Breast epithelium (tissue), 4 donors: ENCODE measurements around the gene PTPN11. TPM values are rescaled to one million over a fixed set of nuclear protein-coding genes. Genes with fewer than 3 reads are reported as not detected.
"Not testable (repeated sequence)": the region's sequence is repeated elsewhere in the genome, so short reads cannot be mapped to it uniquely, and the experiment has no call there.

Experiments used
- DNase-seq, 2 donors: peaks; one replicate each; pipeline ENCODE4 v3.0.0-alpha.2; 2019; ENCODE audit warnings: low spot score in 2 of 2
- H3K27ac ChIP-seq, 2 donors: fragments of 200-600 bp; sonication (generic) in 1 of 2; one replicate each; pipeline ENCODE4 v1.5.1; 2016 to 2019; ENCODE audit warnings: mild to moderate bottlenecking in 1 of 2
- H3K27me3 ChIP-seq, 2 donors: fragments of 200-600 bp; sonication (generic) in 1 of 2; one replicate each; pipeline versions ENCODE4 v1.5.1 to v1.6.0; 2017 to 2019; ENCODE audit warnings: control low read depth in 1 of 2, mild to moderate bottlenecking in 1 of 2
- H3K36me3 ChIP-seq: fragments of 200-600 bp; one replicate; pipeline ENCODE4 v1.5.1; 2019
- H3K4me1 ChIP-seq, 2 donors: fragments of 200-600 bp; sonication (generic); one replicate each; pipeline ENCODE4 v1.5.1; 2016 to 2019; ENCODE audit warnings: control low read depth in 1 of 2
- H3K4me3 ChIP-seq, 3 donors: fragments of 200-600 bp; sonication (generic); 1 replicate in 2 of 3; 2 replicates in 1 of 3; pipeline ENCODE4 v1.5.1; 2016 to 2019; ENCODE audit warnings: mild to moderate bottlenecking in 3 of 3, moderate library complexity in 2 of 3
- H3K9me3 ChIP-seq, 2 donors: fragments of 200-600 bp; sonication (generic) in 1 of 2; one replicate each; pipeline ENCODE4 v1.5.1; 2016 to 2019; ENCODE audit warnings: control low read depth in 1 of 2
- CTCF ChIP-seq, 3 donors: fragments of 450-650 bp; IDR thresholded peaks; one replicate each; pipeline ENCODE4 v1.5.1; 2016 to 2017; ENCODE audit warnings: antibody characterized with exemption in 3 of 3, mild to moderate bottlenecking in 3 of 3, moderate library complexity in 3 of 3
- POLR2A ChIP-seq: fragments of 450-650 bp; IDR thresholded peaks from one replicate; pipeline ENCODE4 v1.6.1; 2016; ENCODE audit warnings: antibody characterized with exemption, mild to moderate bottlenecking, moderate library complexity
- POLR2AphosphoS5 ChIP-seq, 3 donors: sonication (generic); formaldehyde crosslinking; IDR thresholded peaks; one replicate each; pipeline ENCODE4 v1.6.1; 2017; ENCODE audit warnings: antibody characterized with exemption in 3 of 3
- intact Hi-C: fragments of 100-400 bp; cut with DNase I; formaldehyde crosslinking; loops from one replicate; pipeline ENCODE4 v1.15.1; 2023; ENCODE audit warnings: low total_unique reads
- total RNA-seq, 3 donors: library from RNA; depleted of rRNA; stranded (reverse); fragments of >200 nt; gene quantifications; one replicate each; pipeline ENCODE4 v1.1.0, GENCODE V29; 2016

The PTPN11 gene
- total RNA-seq, 3 donors from 2014 or later = 73.8 to 288 (median 91.4) TPM

DNA sequence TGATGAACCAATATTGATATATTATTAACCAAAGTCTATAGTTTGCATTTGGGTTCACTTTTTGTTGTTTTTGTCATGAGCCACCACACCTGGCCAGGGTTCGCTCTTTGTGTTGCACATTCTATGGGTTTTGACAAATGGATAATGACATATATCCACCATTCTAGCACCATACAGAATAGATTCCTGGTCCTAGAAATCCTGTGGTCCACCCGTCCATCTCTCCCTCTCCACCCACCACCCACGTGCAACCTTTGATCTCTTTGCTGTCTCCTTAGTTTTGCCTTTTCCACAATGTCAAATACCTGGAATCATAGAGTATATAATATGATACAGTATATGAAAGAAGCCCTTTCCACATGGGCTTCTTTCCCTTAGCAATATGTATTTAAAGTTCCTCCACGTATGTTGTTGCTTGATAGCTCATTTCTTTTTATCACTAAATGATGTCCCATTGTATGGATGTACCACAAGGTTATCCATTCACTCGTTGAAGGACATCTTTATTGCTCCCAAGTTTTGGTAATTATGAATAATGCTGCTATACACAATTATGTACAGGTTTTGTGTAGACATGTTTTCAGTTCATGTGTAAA is 16.7 kb upstream of the PTPN11 start:
- Histone ChIP-seq H3K36me3 (peaks cover 14% of the 10 kb centered on the region), H3K4me3 (no peak overlapping the region), H3K4me1 (no peaks in the 10 kb centered on the region), H3K9me3 (no peaks in the 10 kb centered on the region), H3K27ac (no peak overlapping the region), H3K27me3 (no peaks in the 10 kb centered on the region)
- no peak for DNase-seq
- intact Hi-C loops = no loop called here
- no peak for TF ChIP-seq POLR2AphosphoS5 (IDR thresholded peaks at IDR 0.05)
- no peak for TF ChIP-seq CTCF (IDR thresholded peaks at IDR 0.05)
- TF ChIP-seq POLR2A = no peak

DNA sequence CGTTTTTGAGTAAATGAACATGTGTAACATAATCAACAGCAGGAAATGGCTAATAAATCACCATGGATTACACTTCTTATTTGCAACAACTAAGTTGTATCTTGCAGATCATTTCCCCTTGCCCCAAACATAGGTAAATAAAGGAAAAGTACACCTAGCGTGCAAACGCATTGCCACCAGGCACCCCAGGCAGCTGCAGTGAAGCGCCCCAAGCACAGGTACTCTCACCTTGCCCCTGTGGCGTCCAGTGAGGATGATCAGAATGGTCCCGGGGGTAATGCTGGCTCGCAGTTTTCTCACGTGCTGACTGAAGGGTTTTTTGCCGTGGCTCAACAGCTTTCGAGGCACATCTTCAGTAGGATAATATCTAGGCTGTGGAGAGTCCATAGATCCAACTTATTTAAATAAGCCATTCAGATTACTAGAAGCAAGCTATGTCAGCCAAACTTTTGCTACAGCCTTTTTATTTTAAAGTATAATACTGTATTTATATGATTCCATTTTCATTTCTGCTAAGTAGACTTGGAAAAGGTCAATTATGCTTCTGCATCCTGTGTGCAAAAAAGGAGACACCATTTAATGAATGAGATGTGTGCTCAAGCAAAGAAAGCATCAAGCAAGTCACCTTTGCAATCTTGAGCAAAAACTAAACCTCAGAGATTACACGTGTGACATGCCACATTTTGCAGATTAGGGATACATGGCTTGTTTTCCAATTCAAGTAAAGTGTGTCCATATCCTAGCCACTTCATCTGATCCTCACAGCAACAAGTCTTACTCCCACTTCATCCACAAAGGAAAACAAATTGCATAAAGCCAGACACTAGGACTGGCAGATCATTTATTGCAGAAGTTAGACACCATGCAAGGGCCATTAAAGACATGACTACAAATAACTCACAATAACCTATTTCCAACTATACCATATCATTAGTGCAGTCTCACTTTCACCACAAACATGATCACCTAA is 11.9 kb upstream of the PTPN11 start:
- no peak for DNase-seq
- intact Hi-C loops = no loop called here
- Histone ChIP-seq H3K36me3 (peaks cover 14% of the 10 kb centered on the region), H3K4me3 (peak overlapping the region in 1 of 3 donors; percentile 90), H3K4me1 (no peaks in the 10 kb centered on the region), H3K9me3 (no peaks in the 10 kb centered on the region), H3K27me3 (no peaks in the 10 kb centered on the region), H3K27ac (no peak overlapping the region)
- TF ChIP-seq POLR2AphosphoS5 (IDR thresholded peaks at IDR 0.05) (no peak), CTCF (IDR thresholded peaks at IDR 0.05) (no peak), POLR2A (no peak)

DNA sequence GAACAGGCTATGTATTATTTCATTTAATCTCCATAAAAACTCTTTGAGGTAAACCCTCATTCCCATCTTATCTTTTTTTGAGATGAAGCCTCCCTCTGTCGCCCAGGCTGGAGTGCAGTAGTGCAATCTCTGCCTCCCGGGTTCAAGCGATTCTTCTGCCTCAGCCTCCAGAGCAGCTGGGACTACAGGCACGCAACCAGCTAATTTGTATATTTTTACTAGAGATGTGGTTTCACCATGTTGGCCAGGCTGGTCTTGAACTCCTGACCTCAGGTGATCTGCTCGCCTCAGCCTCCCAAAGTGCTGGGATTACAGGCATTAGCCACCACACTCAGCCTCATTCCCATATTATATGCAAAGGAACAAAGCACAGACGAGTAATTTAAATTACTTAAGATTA is 11.1 kb upstream of the PTPN11 start:
- intact Hi-C loops, DNase-seq, H3K9me3 ChIP-seq, H3K4me1 ChIP-seq, H3K27me3 ChIP-seq: not testable (repeated sequence)
- peak overlapping the region in 1 of 2 donors; percentile 94 for H3K27ac ChIP-seq
- H3K4me3 ChIP-seq = peak overlapping the region in 1 of 3 donors; percentile 90
- H3K36me3 ChIP-seq = peaks cover 14% of the 10 kb centered on the region

DNA sequence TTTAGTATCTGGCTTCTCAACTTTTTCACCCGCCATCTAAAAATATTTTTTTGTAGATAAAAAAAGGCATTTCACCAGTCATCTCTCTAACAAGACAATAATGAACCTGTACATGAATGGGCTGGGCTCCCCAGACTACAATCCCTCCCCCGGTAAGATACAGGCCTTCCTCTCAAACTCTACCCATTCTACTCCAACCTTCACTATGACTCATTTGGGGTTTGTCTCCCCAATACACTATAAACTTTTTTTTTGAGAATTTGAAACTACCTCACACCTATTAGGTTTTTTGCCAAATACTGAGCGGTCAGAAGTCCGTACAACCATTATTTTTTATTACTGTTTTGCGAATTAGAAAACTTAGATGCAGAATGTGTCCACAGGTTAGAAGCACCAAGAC is 10.1 kb upstream of the PTPN11 start:
- no peaks in the 10 kb centered on the region for H3K9me3 ChIP-seq
- intact Hi-C loops = no loop called here
- no peaks in the 10 kb centered on the region for H3K4me1 ChIP-seq
- H3K27ac ChIP-seq = peak overlapping the region; percentile 94 to 96
- H3K36me3 ChIP-seq = peaks cover 14% of the 10 kb centered on the region
- H3K27me3 ChIP-seq = no peaks in the 10 kb centered on the region
- TF ChIP-seq POLR2A (no peak), POLR2AphosphoS5 (IDR thresholded peaks at IDR 0.05) (no peak), CTCF (IDR thresholded peaks at IDR 0.05) (no peak)
- H3K4me3 ChIP-seq = peak overlapping the region; percentile 72 to 90 (median 73)
- no peak for DNase-seq

DNA sequence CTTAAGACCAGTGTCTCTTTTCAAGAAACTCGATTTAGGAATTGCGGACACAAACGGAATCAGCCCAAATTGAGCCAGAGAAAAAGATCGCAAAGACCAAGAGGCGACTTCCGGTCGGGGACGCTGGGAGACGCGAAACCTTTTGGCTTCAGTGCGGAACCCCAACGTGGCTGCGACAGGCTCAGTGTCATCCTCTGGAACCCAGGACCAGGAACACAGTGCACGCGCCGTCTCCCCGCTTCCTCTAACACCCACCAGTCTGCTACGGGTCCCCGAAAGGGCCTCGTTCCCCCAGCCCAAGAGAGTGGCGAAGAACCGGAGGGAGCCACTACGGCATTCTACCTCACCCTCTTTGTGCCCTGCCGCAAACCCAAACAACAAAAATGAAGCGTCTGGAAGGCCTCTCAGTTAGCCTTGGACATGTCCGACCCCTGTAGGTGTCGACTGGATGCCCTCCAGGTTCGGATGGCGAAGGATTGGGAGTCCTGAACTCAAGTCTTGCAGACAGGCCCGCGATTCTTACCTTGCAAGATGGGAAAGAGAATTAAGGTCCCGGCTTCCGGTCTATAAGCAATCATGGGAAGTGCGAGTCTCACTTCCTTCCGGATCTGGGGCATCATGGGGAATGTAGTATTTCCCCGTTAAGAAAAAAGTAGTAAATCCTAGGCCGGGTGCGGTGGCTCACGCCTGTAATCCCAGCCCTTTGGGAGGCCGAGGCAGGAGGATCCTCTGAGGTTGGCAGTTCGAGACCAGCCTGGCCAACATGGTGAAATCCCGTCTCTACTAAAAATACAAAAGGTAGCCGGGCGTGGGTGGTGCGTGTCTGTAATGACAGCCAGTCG is 9.5 kb upstream of the PTPN11 start, which contains the start of gene RPL6:
TSS of gene RPL6 (minus strand) at position 542 of the 842 bp plus-strand sequence. CDS start 949 bp downstream, outside the sequence.
- Histone ChIP-seq H3K27me3 (no peaks in the 10 kb centered on the region), H3K4me1 (no peaks in the 10 kb centered on the region), H3K9me3 (no peaks in the 10 kb centered on the region), H3K36me3 (peaks cover 14% of the 10 kb centered on the region), H3K4me3 (peak within 1 kb of the TSS; percentile 72 to 90 (median 73)), H3K27ac (peak within 1 kb of the TSS; percentile 94 to 96)
- peak; percentile 97 to 99 (median 97) for TF ChIP-seq POLR2AphosphoS5 (IDR thresholded peaks at IDR 0.05)
- no peak for TF ChIP-seq CTCF (IDR thresholded peaks at IDR 0.05)
- TF ChIP-seq POLR2A = peak; percentile 58
- intact Hi-C loops = no loop called here
- DNase-seq = peak; percentile 75 to 82
